Body of pancreas (tissue), 4 donors: ENCODE results near the gene HEPHL1.

Source experiments
- CTCF ChIP-seq, 7 experiments: fragments of 450-650 bp in 4 of 7; fragments of 200-600 bp in 3 of 7; sonication (generic) in 3 of 7; IDR thresholded peaks; one replicate each; pipeline ENCODE4 v1.5.1; 2016 to 2019; ENCODE audit warnings: antibody characterized with exemption in 7 of 7
- POLR2A ChIP-seq, 3 donors: fragments of 450-650 bp; IDR thresholded peaks; one replicate each; pipeline ENCODE4 v1.6.1; 2016; ENCODE audit warnings: antibody characterized with exemption in 3 of 3, mild to moderate bottlenecking in 2 of 3

- TF ChIP-seq CTCF (IDR thresholded peaks at IDR 0.05) (no peak), POLR2A (IDR thresholded peaks at IDR 0.05) (no peak)
These were observed 90.5 kb downstream of the HEPHL1 start for GRCh38 chr11:94111660-94112059.
